Measurements from ENCODE around the gene PYGO2.

DNA sequence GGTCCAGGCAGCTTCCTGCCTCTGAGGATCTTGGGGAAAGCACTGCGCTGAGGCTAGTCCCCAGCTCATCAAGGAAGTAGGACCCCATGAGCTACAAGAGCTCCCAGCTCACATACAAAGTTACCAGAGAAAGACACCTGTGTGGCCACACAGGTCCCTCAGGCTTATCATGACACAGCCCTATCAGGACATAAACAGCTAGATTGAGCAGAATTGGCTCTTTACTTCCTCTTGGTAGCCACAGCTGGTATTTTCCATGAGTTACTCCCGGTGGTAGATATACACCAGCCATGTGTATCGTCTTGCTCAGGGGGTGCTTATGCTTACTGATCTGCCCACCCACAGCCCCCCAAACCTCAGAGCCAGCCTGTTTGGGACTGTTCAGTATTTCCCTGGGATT lies 33.0 kb upstream of the PYGO2 start:
- TF ChIP-seq, protein P1, sequence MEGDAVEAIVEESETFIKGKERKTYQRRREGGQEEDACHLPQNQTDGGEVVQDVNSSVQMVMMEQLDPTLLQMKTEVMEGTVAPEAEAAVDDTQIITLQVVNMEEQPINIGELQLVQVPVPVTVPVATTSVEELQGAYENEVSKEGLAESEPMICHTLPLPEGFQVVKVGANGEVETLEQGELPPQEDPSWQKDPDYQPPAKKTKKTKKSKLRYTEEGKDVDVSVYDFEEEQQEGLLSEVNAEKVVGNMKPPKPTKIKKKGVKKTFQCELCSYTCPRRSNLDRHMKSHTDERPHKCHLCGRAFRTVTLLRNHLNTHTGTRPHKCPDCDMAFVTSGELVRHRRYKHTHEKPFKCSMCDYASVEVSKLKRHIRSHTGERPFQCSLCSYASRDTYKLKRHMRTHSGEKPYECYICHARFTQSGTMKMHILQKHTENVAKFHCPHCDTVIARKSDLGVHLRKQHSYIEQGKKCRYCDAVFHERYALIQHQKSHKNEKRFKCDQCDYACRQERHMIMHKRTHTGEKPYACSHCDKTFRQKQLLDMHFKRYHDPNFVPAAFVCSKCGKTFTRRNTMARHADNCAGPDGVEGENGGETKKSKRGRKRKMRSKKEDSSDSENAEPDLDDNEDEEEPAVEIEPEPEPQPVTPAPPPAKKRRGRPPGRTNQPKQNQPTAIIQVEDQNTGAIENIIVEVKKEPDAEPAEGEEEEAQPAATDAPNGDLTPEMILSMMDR (conservative IDR thresholded peaks at IDR 0.05; ENCODE audit: low read length), result no peak
- no peak for TF ChIP-seq EZH2phosphoT487 (IDR thresholded peaks at IDR 0.05; ENCODE audit: borderline replicate concordance)
